ENCODE data around the gene CHTF18.
"Not testable (repeated sequence)": the region's sequence is repeated elsewhere in the genome, so short reads cannot be mapped to it uniquely, and the experiment has no call there.

CHTF18 gene

GRCh38 chr16:788399-789126 lies at the start of gene CHTF18:
Gene CHTF18, plus strand, starts transcription at chr16:788620. Its CDS starts 65 bp downstream, at chr16:788685.
- peak; percentile 100 for DNase-seq (ENCODE audit: low spot score)

GRCh38 chr16:739560-740458 lies 48.6 kb upstream of the CHTF18 start:
- DNase-seq (ENCODE audit: low spot score), result no peak

GRCh38 chr16:740459-740763 lies 48.0 kb upstream of the CHTF18 start:
- DNase-seq (ENCODE audit: low spot score), result no peak

GRCh38 chr16:740764-741505 lies 47.5 kb upstream of the CHTF18 start, which contains the start of gene CIAO3:
Gene CIAO3, minus strand, starts transcription at chr16:740997. Its CDS starts 12 bp downstream, at chr16:740985.
- DNase-seq (ENCODE audit: low spot score), result peak; percentile 92

GRCh38 chr16:741986-742629 lies 46.3 kb upstream of the CHTF18 start:
- no peak for DNase-seq (ENCODE audit: low spot score)

- DNase-seq (ENCODE audit: low spot score), result not testable (repeated sequence)
These were observed 45.5 kb upstream of the CHTF18 start for GRCh38 chr16:742894-743293.

- no peak for DNase-seq (ENCODE audit: low spot score)
These were observed 44.5 kb upstream of the CHTF18 start for GRCh38 chr16:743794-744500.

GRCh38 chr16:745739-746138 lies 42.7 kb upstream of the CHTF18 start:
- peak; percentile 46 for DNase-seq (ENCODE audit: low spot score)

- no peak for DNase-seq (ENCODE audit: low spot score)
These were observed 41.8 kb upstream of the CHTF18 start for GRCh38 chr16:746637-747036.

GRCh38 chr16:747978-748746 lies 40.3 kb upstream of the CHTF18 start:
- DNase-seq (ENCODE audit: low spot score), result no peak

GRCh38 chr16:749010-749409 lies 39.4 kb upstream of the CHTF18 start:
- DNase-seq (ENCODE audit: low spot score), result no peak

GRCh38 chr16:750485-750884 lies 37.9 kb upstream of the CHTF18 start:
- no peak for DNase-seq (ENCODE audit: low spot score)

- DNase-seq (ENCODE audit: low spot score), result no peak
These were observed 37.0 kb upstream of the CHTF18 start for GRCh38 chr16:751152-752006.

- DNase-seq (ENCODE audit: low spot score), result no peak
These were observed 36.5 kb upstream of the CHTF18 start for GRCh38 chr16:752007-752312.

GRCh38 chr16:754121-754607 lies 34.3 kb upstream of the CHTF18 start:
- not testable (repeated sequence) for DNase-seq (ENCODE audit: low spot score)

- no peak for DNase-seq (ENCODE audit: low spot score)
These were observed 33.8 kb upstream of the CHTF18 start for GRCh38 chr16:754656-755055.

GRCh38 chr16:756428-756827 lies 32.0 kb upstream of the CHTF18 start:
- no peak for DNase-seq (ENCODE audit: low spot score)

GRCh38 chr16:759110-759910 lies 29.1 kb upstream of the CHTF18 start:
- DNase-seq (ENCODE audit: low spot score), result no peak

- DNase-seq (ENCODE audit: low spot score), result no peak
These were observed 28.4 kb upstream of the CHTF18 start for GRCh38 chr16:760065-760464.

Data from germinal center (tissue), 1 donor.